ENCODE data around the gene PTTG1IP2.
"Not testable (repeated sequence)": the region's sequence is repeated elsewhere in the genome, so short reads cannot be mapped to it uniquely, and the experiment has no call there.

PTTG1IP2 gene

GRCh38 chr7:90469554-90469953, at the start of gene PTTG1IP2:
Gene PTTG1IP2 (plus strand): TSS chr7:90469639. CDS start chr7:90469787, 148 bp downstream.
- DNase-seq (ENCODE audit: low read depth, low spot score): no peak

DNA sequence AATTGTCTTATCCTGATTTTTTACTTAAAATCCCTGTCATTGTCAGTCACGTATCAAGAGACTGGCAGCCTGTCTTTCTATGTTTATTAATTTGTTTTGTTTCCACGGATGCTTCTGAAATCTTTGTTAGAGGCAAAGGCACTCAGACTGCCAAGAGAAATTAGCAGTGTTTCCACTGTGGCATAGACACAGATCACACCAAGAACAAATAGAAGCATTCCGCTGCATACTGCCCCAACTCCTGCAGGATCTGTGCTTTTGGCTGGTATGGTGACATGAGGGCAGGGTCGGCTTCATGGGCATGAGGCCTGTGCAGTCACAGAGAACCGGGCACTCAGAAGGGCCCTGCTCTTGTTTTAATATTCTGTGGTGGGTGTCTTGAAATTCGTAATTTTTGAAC, 47.8 kb upstream of the PTTG1IP2 start:
- no peak for DNase-seq (ENCODE audit: low read depth, low spot score)

GRCh38 chr7:90424720-90425119, 44.7 kb upstream of the PTTG1IP2 start:
- no peak for DNase-seq (ENCODE audit: low read depth, low spot score)

DNA sequence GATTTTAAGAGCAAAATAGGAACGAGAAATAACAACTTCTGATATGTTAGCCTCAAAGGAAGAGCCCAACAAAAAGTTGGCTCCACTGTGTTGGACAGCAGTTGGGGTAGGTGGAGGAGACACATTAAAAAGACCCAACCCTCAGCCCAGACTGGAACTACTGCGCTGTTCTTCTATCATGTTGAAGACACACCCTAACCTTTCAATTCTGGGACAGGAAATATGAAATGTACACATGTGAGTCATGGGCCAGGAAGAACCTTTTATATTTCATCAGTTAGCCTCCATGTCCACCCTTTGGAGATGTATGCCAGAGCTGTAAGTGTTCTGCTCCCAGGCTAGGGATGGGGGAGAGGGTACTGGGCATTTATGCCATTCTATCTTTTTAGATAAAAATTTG, 44.1 kb upstream of the PTTG1IP2 start:
- DNase-seq (ENCODE audit: low read depth, low spot score): no peak

DNA sequence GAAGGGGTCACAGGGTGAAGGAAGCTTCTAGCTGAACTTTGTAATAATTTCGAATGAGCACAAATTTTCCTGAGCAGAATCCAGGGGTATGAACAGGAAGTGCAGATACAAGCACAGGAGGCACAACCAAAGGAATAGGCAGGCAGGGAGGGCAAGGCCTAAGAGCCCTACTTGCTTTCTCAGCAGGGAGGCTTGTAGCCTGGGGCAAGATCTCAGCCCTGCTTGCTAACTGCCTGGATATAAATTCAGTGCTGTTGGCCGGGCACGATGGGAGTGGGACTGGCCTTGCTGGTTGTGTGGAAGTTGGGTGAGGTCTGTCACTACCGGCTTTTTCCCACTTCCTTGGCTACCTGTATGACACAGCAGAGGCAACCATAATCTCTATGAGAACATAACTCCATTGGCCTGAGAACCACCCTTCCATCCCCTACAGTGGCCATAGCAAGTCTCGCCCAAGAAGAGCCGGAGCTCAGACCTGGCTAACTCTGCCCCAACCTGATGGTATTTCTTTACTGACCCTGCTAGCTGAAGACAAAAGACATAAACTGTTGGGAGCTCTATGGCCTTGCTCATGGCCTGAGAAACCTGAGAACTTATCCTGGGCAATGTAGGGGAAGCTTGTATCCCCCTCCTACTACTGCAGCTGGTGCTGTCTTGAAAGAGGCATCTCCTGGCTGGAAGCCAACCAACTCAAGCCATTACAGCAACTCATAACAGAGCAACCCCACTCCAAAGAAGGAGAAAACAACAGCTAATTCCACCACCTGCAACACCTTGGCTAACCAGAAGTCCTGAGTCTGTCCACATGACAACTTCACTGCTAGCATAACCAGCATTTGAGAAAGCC, 38.6 kb upstream of the PTTG1IP2 start:
- no peak for DNase-seq (ENCODE audit: low read depth, low spot score)

DNA sequence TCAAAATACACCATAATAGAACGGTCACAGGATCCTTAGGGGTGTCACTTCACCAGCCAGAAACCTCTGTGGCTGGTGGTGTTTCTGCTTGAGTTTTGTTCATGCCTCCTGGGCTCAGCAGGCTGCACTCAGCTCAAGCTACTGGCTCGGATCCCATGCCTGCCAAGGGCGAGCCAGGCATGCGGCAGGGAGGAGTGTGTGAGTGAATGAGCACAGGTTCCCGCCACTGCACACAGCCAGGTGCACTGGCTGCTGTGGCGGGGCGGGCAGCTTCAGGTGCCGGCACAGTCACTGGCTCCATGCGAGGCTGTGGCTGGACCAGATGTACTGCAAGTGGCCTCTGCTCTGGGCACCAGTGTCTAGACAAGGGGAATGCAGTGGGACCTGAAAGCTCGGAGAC, 36.7 kb upstream of the PTTG1IP2 start:
- DNase-seq (ENCODE audit: low read depth, low spot score): no peak

- DNase-seq (ENCODE audit: low read depth, low spot score): no peak
Measured at GRCh38 chr7:90433221-90433620, 36.2 kb upstream of the PTTG1IP2 start.

- no peak for DNase-seq (ENCODE audit: low read depth, low spot score)
Measured at GRCh38 chr7:90445633-90446032, 23.8 kb upstream of the PTTG1IP2 start.

- no peak for DNase-seq (ENCODE audit: low read depth, low spot score)
Measured at GRCh38 chr7:90446137-90446899, 23.1 kb upstream of the PTTG1IP2 start.

- DNase-seq (ENCODE audit: low read depth, low spot score): no peak
Measured at GRCh38 chr7:90453259-90453891, 16.1 kb upstream of the PTTG1IP2 start.

DNA sequence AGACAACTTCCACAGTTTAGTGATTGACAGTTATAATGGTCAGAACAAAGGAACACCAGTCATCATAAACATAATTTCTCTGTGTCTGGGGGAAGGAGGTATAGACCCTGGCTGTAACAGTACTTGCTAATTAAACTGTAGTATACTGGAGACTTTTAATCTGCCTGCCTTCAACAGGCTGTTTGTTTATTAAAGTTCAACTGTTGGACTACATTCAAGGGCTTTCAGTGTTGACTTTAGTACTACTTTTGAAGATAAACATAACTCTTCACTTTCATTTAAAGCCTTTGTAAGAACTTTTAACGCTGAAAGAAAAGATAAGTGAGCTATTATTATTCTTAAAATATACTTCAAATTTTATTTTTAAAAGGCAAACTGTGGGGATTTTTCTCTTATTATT, 15.5 kb upstream of the PTTG1IP2 start:
- DNase-seq (ENCODE audit: low read depth, low spot score): no peak

DNA sequence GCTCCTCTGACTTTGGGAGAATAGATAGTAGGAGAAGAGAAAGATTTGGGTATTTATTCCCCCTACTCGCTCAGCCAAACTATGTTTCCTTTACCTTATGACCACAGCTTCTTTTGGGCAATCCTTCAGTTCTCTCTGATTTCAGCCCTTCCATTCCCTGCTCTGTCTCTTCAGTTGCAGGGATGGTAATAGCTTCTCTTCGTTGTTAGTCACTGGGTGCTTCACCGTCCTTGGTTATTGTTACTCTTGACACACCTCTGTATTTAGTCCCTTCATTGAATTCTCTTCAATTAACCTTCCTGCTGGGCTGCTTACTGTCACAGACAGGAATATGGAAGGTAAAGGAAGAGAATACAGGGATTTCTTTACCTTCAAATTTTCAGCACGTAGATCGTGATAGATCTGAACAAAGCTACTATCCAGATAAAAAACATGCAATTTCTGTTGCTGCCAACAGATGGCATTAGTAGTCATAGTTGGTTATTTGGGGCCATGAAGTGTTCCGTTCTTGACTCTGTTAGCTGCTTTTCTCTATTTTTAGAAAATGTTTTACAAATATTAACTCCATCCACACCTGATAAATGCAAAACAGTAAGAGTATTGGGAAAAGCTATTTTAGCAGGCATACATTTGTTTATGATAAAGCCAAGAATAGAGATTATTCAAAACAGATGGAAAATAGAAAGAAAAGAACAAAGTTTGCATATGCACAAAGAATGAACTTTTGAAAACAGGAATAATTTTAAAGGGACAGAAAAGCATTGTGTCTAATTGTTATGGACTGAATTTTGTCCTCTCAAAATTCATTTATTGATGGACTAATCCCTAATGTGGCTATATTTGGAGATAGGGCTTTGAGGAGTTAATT, 14.0 kb upstream of the PTTG1IP2 start:
- DNase-seq (ENCODE audit: low read depth, low spot score): no peak

GRCh38 chr7:90458104-90458503, 11.3 kb upstream of the PTTG1IP2 start:
- no peak for DNase-seq (ENCODE audit: low read depth, low spot score)

- DNase-seq (ENCODE audit: low read depth, low spot score): no peak
Measured at GRCh38 chr7:90459888-90460287, 9.6 kb upstream of the PTTG1IP2 start.

DNA sequence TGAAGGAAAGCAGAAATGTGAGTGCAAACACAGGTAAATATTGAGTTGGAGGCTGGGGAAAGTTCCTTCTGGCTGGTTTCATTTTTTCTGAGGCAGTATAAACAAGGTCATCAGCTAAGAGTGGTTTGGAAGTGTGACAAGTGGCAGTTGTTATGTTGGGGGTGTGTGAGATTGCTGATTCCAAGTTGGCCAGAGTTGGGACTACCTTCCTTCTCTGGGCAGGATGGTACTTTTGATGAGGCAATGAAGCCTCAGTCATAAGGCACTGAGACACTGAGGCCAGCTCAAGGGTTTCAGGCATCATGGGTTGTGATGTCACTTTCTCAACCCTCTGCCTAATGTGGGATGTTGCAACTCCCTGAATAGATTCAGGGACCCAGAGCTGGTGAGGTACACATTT, 8.2 kb upstream of the PTTG1IP2 start:
- no peak for DNase-seq (ENCODE audit: low read depth, low spot score)

- not testable (repeated sequence) for DNase-seq (ENCODE audit: low read depth, low spot score)
Measured at GRCh38 chr7:90463151-90463628, 6.2 kb upstream of the PTTG1IP2 start.

DNA sequence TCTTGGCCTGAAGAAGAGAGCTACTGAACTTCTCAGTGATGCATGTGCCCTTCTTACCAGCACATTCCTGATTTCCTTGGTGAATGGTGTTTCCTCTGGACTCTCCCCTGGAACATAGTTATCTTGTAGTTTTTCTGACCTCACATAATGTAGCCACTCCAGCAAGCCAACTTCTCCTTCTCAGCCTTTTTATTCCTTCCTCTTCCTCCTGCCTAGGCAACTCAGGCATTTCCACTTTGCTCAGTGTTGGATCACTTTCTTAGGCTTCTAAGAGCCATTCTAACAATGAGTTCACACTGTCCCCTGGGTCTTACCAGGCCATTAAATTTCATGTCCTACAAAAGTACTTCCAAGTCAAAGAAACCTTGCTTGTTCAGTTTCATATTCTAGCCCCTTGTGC, 3.6 kb upstream of the PTTG1IP2 start:
- DNase-seq (ENCODE audit: low read depth, low spot score): no peak

DNA sequence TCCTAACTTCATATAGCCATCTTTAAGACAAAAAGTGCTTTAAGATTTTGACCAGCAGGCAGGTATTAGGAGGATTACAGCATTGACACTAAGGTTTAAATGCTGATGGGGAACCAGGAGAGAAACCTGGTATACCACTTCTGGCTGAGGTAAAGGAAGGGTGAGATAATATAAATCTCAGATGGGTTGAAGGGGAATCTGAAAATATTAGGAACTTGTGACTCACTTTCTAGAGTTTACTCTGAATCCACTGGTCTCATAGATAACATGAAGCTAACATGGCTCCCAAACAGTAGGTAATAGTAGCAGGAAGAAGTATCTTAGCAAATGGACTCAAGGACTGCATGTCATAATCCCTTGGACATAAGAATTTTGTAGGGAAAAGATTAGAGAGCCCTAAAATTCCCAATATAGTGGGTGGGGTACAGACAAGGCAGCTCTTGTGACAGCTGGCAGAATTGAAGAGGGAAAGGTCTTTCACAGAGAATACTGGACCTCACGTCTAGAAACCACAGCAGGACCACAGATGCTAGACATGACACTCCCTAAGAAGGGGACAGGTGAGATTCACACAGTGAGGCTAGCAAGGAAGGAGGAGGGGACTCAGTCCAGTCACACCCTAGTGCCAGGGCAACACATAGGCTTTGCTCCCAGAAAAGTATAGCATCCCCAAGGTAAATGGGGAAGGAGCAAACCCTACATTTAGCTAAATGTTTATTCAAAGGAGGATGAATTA, 3.5 kb downstream of the PTTG1IP2 start:
- no peak for DNase-seq (ENCODE audit: low read depth, low spot score)

- DNase-seq (ENCODE audit: low read depth, low spot score): no peak
Measured at GRCh38 chr7:90473814-90474213, 4.4 kb downstream of the PTTG1IP2 start.

Measured in activated CD4-positive, CD25-positive, alpha-beta regulatory T cell treated with anti-CD3 and anti-CD28 coated beads, Interleukin-2, amount 50 U/mL, for 16 hours (primary cell).